ENCODE data around the gene ZBTB7C. TPM values are rescaled to one million over a fixed set of nuclear protein-coding genes. Genes with fewer than 3 reads are reported as not detected.

The ZBTB7C gene
- total RNA-seq, 3 donors from 2014 or later (not counting 1 experiment from before 2014, with no cell fraction given) = 0.07 TPM; not detected in 2

DNA sequence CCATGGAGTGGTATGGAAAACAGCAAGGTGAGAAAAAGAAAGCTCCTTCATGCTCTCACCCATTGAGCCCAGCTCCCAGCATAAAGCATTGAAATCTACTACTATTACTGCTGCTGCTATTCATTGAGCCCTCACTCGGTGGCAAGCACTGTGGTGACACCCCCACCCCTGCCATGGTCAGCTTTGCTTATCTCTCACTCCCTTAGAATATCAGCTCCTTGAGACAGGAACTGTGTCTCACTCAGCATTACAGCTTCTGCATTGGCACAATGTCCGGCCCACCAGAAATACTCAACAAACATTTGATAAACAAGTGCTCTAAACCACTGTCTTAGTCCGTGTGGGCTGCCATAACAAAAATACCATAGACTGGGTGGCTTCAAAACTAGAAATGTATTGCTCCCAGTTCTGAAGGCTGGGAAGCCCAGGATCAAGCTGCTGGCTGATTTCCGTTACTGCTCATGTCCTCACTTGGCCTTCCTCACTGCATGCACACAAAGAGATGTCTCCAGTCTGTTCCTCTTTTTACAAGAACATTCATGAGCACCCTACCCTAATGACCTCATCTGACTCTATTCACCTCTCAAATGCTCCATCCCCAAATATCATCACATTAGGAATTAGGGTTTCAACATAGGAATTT lies 116.3 kb downstream of the ZBTB7C start:
- H3K4me3 ChIP-seq (ENCODE audit: low read length) = no peak overlapping the region
- DNase-seq = no peak
- TF ChIP-seq, protein P1, sequence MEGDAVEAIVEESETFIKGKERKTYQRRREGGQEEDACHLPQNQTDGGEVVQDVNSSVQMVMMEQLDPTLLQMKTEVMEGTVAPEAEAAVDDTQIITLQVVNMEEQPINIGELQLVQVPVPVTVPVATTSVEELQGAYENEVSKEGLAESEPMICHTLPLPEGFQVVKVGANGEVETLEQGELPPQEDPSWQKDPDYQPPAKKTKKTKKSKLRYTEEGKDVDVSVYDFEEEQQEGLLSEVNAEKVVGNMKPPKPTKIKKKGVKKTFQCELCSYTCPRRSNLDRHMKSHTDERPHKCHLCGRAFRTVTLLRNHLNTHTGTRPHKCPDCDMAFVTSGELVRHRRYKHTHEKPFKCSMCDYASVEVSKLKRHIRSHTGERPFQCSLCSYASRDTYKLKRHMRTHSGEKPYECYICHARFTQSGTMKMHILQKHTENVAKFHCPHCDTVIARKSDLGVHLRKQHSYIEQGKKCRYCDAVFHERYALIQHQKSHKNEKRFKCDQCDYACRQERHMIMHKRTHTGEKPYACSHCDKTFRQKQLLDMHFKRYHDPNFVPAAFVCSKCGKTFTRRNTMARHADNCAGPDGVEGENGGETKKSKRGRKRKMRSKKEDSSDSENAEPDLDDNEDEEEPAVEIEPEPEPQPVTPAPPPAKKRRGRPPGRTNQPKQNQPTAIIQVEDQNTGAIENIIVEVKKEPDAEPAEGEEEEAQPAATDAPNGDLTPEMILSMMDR (IDR thresholded peaks at IDR 0.05) = no peak
- no peak overlapping the region for H3K27ac ChIP-seq (ENCODE audit: low read length)
- H3K27me3 ChIP-seq (ENCODE audit: control insufficient read depth, insufficient read depth, low read length) = no peaks in the 10 kb centered on the region
- H3K4me1 Mint-ChIP-seq = no peaks in the 10 kb centered on the region
- no peaks in the 10 kb centered on the region for H3K36me3 ChIP-seq (ENCODE audit: control insufficient read depth, insufficient read depth, low read length)
- H3K36me3 Mint-ChIP-seq = no peaks in the 10 kb centered on the region
- ATAC-seq = no peak
- intact Hi-C loops (cut with micrococcal nuclease) = no loop called here
- WGBS (ENCODE audit: insufficient coverage) = 66% methylated on average over 4 of the region's 4 CpGs
- H3K9me3 Mint-ChIP-seq = no peaks in the 10 kb centered on the region
- H3K4me3 Mint-ChIP-seq = no peak overlapping the region
- H3K4me1 ChIP-seq (ENCODE audit: control insufficient read depth, insufficient read depth, low read length) = no peaks in the 10 kb centered on the region
- H3K9me3 ChIP-seq (ENCODE audit: control insufficient read depth, insufficient read depth, low read length) = no peaks in the 10 kb centered on the region
- H3K27me3 Mint-ChIP-seq (ENCODE audit: low read depth in 2 of 2) = peaks cover 0 to 3% of the 10 kb centered on the region in 2 donors
- H3K27ac Mint-ChIP-seq = no peak overlapping the region

- Histone ChIP-seq H3K36me3 (ENCODE audit: control insufficient read depth, insufficient read depth, low read length) (no peaks in the 10 kb centered on the region), H3K27ac (ENCODE audit: low read length) (no peak overlapping the region), H3K4me3 (ENCODE audit: low read length) (no peak overlapping the region), H3K4me1 (ENCODE audit: control insufficient read depth, insufficient read depth, low read length) (no peaks in the 10 kb centered on the region), H3K9me3 (ENCODE audit: control insufficient read depth, insufficient read depth, low read length) (no peaks in the 10 kb centered on the region), H3K27me3 (ENCODE audit: control insufficient read depth, insufficient read depth, low read length) (no peaks in the 10 kb centered on the region)
- WGBS (ENCODE audit: insufficient coverage) = 78% methylated on average over 4 of the region's 4 CpGs
- TF ChIP-seq, protein P1 (IDR thresholded peaks at IDR 0.05) = no peak
- Mint-ChIP-seq H3K9me3 (no peaks in the 10 kb centered on the region), H3K27me3 (ENCODE audit: low read depth in 2 of 2) (peaks cover 0 to 3% of the 10 kb centered on the region in 2 donors), H3K4me3 (no peak overlapping the region), H3K27ac (no peak overlapping the region), H3K36me3 (no peaks in the 10 kb centered on the region), H3K4me1 (no peaks in the 10 kb centered on the region)
- intact Hi-C loops (cut with micrococcal nuclease) = no loop called here
- no peak for ATAC-seq
- no peak for DNase-seq
Observed at GRCh38 chr18:48292229-48292628, 117.0 kb downstream of the ZBTB7C start.

- ATAC-seq = no peak
- Histone ChIP-seq H3K36me3 (ENCODE audit: control insufficient read depth, insufficient read depth, low read length) (no peaks in the 10 kb centered on the region), H3K27ac (ENCODE audit: low read length) (no peak overlapping the region), H3K4me3 (ENCODE audit: low read length) (no peak overlapping the region), H3K9me3 (ENCODE audit: control insufficient read depth, insufficient read depth, low read length) (no peaks in the 10 kb centered on the region), H3K27me3 (ENCODE audit: control insufficient read depth, insufficient read depth, low read length) (no peaks in the 10 kb centered on the region), H3K4me1 (ENCODE audit: control insufficient read depth, insufficient read depth, low read length) (no peaks in the 10 kb centered on the region)
- Mint-ChIP-seq H3K4me1 (no peaks in the 10 kb centered on the region), H3K36me3 (peaks cover 4% of the 10 kb centered on the region), H3K4me3 (no peak overlapping the region), H3K9me3 (no peaks in the 10 kb centered on the region), H3K27me3 (ENCODE audit: low read depth in 2 of 2) (peaks cover 0 to 2% of the 10 kb centered on the region in 2 donors), H3K27ac (no peak overlapping the region)
- intact Hi-C loops (cut with micrococcal nuclease) = no loop called here
- DNase-seq = no peak
- TF ChIP-seq, protein P1 (IDR thresholded peaks at IDR 0.05) = no peak
- WGBS (ENCODE audit: insufficient coverage) = 91% methylated on average over 9 of the region's 13 CpGs
Observed at GRCh38 chr18:48290162-48290926, 118.8 kb downstream of the ZBTB7C start.
